HEK293 (cell line): ENCODE results near the gene KRT4.

Experiments
- AEBP2 ChIP-seq: fragments of 450-650 bp; formaldehyde crosslinking; IDR thresholded peaks from 2 replicates; pipeline ENCODE4 v1.5.1; 2016; ENCODE audit warnings: missing biosample characterization, missing genetic modification characterization, borderline replicate concordance
- CTCF ChIP-seq: fragments of 450-650 bp; formaldehyde crosslinking; IDR thresholded peaks from 2 replicates; pipeline ENCODE4 v1.5.1; 2016; ENCODE audit warnings: missing biosample characterization, missing genetic modification characterization
- MYNN ChIP-seq: fragments of 450-650 bp; formaldehyde crosslinking; IDR thresholded peaks from 2 replicates; pipeline ENCODE4 v1.5.1; 2016; ENCODE audit warnings: missing biosample characterization, missing genetic modification characterization, borderline replicate concordance
- SETDB1 ChIP-seq: IDR thresholded peaks from one replicate; pipeline ENCODE4 v1.6.1; 2017; ENCODE audit warnings: mild to moderate bottlenecking, low read length, moderate library complexity, mixed read lengths; ENCODE audit not compliant: insufficient read length
- ZNF221 ChIP-seq: fragments of 450-650 bp; formaldehyde crosslinking; IDR thresholded peaks from 2 replicates; pipeline ENCODE4 v1.5.1; 2017; ENCODE audit warnings: missing biosample characterization, missing genetic modification characterization, borderline replicate concordance
- ZNF514 ChIP-seq: fragments of 450-650 bp; formaldehyde crosslinking; IDR thresholded peaks from 2 replicates; pipeline ENCODE4 v1.5.1; 2016; ENCODE audit warnings: missing biosample characterization, missing genetic modification characterization
- ZNF830 ChIP-seq: fragments of 450-650 bp; IDR thresholded peaks from 2 replicates; pipeline ENCODE4 v1.5.0; 2018; ENCODE audit warnings: missing biosample characterization, missing genetic modification characterization, low read depth, mild to moderate bottlenecking, moderate library complexity
- ZNF837 ChIP-seq: fragments of 450-650 bp; formaldehyde crosslinking; IDR thresholded peaks from 2 replicates; pipeline ENCODE4 v1.5.1; 2016; ENCODE audit warnings: missing biosample characterization, missing genetic modification characterization
- TF ChIP-seq, protein P1 (sequence below): fragments of 450-650 bp; formaldehyde crosslinking; IDR thresholded peaks from 2 replicates; pipeline ENCODE4 v1.5.1; 2016; ENCODE audit warnings: missing biosample characterization, missing genetic modification characterization

DNA sequence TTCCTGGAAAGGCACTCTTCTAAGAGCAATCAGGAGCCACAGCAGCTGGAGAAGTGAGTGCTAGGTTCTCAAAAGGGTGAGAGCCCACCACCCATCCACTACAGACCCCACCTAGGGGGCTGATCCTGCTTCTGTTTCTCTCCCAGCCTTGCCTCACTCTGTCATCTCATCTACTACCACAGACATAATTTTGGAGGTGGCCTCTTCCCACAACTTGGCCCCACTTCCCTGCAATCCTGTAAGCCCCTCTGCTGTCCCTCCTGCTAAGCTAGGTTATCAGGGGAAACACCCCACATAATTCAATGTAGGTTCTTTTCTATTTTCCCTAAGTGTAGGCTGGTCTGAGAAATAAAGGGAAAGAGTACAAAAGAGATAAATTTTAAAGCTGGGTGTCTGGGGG, 53.3 kb downstream of the KRT4 start:
- TF ChIP-seq CTCF (tag by site-specific recombination) (no peak), SETDB1 (no peak), ZNF830 (no peak), ZNF837 (tag by site-specific recombination) (no peak), AEBP2 (tag by site-specific recombination) (no peak), ZNF221 (tag by site-specific recombination) (no peak), MYNN (tag by site-specific recombination) (no peak), ZNF514 (tag by site-specific recombination) (no peak)
- TF ChIP-seq, protein P1, sequence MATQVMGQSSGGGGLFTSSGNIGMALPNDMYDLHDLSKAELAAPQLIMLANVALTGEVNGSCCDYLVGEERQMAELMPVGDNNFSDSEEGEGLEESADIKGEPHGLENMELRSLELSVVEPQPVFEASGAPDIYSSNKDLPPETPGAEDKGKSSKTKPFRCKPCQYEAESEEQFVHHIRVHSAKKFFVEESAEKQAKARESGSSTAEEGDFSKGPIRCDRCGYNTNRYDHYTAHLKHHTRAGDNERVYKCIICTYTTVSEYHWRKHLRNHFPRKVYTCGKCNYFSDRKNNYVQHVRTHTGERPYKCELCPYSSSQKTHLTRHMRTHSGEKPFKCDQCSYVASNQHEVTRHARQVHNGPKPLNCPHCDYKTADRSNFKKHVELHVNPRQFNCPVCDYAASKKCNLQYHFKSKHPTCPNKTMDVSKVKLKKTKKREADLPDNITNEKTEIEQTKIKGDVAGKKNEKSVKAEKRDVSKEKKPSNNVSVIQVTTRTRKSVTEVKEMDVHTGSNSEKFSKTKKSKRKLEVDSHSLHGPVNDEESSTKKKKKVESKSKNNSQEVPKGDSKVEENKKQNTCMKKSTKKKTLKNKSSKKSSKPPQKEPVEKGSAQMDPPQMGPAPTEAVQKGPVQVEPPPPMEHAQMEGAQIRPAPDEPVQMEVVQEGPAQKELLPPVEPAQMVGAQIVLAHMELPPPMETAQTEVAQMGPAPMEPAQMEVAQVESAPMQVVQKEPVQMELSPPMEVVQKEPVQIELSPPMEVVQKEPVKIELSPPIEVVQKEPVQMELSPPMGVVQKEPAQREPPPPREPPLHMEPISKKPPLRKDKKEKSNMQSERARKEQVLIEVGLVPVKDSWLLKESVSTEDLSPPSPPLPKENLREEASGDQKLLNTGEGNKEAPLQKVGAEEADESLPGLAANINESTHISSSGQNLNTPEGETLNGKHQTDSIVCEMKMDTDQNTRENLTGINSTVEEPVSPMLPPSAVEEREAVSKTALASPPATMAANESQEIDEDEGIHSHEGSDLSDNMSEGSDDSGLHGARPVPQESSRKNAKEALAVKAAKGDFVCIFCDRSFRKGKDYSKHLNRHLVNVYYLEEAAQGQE (tag by site-specific recombination), result no peak
